CD4-positive, alpha-beta memory T cell (primary cell): Measurements from ENCODE around the gene SLC28A1. TPM values are rescaled to one million over a fixed set of nuclear protein-coding genes. Genes with fewer than 3 reads are reported as not detected.

Experiments used
- CTCF ChIA-PET: fragments of 350-600 bp; sonication (Branson Sonifier 250); formaldehyde crosslinking; loops from one replicate; lab custom pipeline; 2021; ENCODE audit warnings: inconsistent platforms; ENCODE audit not compliant: partially characterized antibody; lab: Charles Lee
- POLR2A ChIA-PET: fragments of 350-600 bp; sonication (Branson Sonifier 250); formaldehyde crosslinking; loops from one replicate; lab custom pipeline; 2021; ENCODE audit not compliant: partially characterized antibody; lab: Charles Lee
- DNase-seq, 5 donors: peaks; one replicate each; pipeline versions ENCODE4 v3.0.0 to v3.0.0-alpha.2; 2020 to 2022; ENCODE audit warnings: mixed read lengths in 1 of 5
- H3K27ac ChIP-seq: one replicate; pipeline ENCODE4 v1.7.0; 2013; ENCODE audit warnings: low read depth, low read length
- H3K27me3 ChIP-seq: 2 replicates; pipeline ENCODE4 v1.7.0; 2013; ENCODE audit warnings: mild to moderate bottlenecking, low read length, moderate library complexity; ENCODE audit not compliant: insufficient read depth
- H3K36me3 ChIP-seq: 2 replicates; pipeline ENCODE4 v1.7.0; 2013; ENCODE audit warnings: mild to moderate bottlenecking, low read length, moderate library complexity; ENCODE audit not compliant: insufficient read depth
- H3K4me1 ChIP-seq: 2 replicates; pipeline ENCODE4 v1.7.0; 2013; ENCODE audit warnings: mild to moderate bottlenecking, low read length, moderate library complexity; ENCODE audit not compliant: insufficient read depth
- H3K4me3 ChIP-seq, 2 donors: one replicate each; pipeline ENCODE4 v1.7.0; 2013; ENCODE audit warnings: low read length in 2 of 2, mild to moderate bottlenecking in 1 of 2
- H3K9me3 ChIP-seq, 2 donors: one replicate each; pipeline ENCODE4 v1.7.0; 2013; ENCODE audit warnings: low read length in 2 of 2, control low read depth in 1 of 2; ENCODE audit not compliant: control insufficient read depth in 1 of 2
- H3K27ac Mint-ChIP-seq, 7 donors: one replicate each; pipeline ENCODE4 v1.8.0; 2020 to 2021; ENCODE audit warnings: mixed read lengths in 7 of 7, mild to moderate bottlenecking in 6 of 7, inconsistent platforms in 3 of 7, moderate library complexity in 3 of 7
- H3K27me3 Mint-ChIP-seq, 2 donors: one replicate each; pipeline ENCODE4 v1.8.0; 2020 to 2021; ENCODE audit warnings: mixed read lengths in 2 of 2
- H3K36me3 Mint-ChIP-seq, 2 donors: one replicate each; pipeline ENCODE4 v1.8.0; 2020 to 2021; ENCODE audit warnings: mixed read lengths in 2 of 2, inconsistent platforms in 1 of 2, mild to moderate bottlenecking in 1 of 2
- H3K4me1 Mint-ChIP-seq, 4 donors: one replicate each; pipeline ENCODE4 v1.8.0; 2020 to 2021; ENCODE audit warnings: mixed read lengths in 4 of 4, mild to moderate bottlenecking in 1 of 4
- H3K4me3 Mint-ChIP-seq, 8 donors: one replicate each; pipeline ENCODE4 v1.8.0; 2020 to 2021; ENCODE audit warnings: mixed read lengths in 8 of 8, mild to moderate bottlenecking in 7 of 8, moderate library complexity in 6 of 8, inconsistent platforms in 3 of 8
- H3K9me3 Mint-ChIP-seq, 8 donors: one replicate each; pipeline ENCODE4 v1.8.0; 2020 to 2021; ENCODE audit warnings: mixed read lengths in 8 of 8, mild to moderate bottlenecking in 5 of 8, inconsistent platforms in 3 of 8, moderate library complexity in 1 of 8
- intact Hi-C: fragments of 100-400 bp; cut with micrococcal nuclease; formaldehyde crosslinking; loops from one replicate; pipeline ENCODE4 v1.15.1; 2023
- polyA plus RNA-seq, 2 donors: library from polyadenylated mRNA; unstranded; fragments of 300-500 nt; fragmentation: Illumina TruSeq; gene quantifications; one replicate each; pipeline ENCODE4 v1.2.3, GENCODE V29; 2021
- total RNA-seq, 2 experiments: library from RNA; stranded (reverse); gene quantifications; one replicate each; pipeline ENCODE4 v1.2.3, GENCODE V29; 2021

Gene SLC28A1
- total and polyA plus RNA-seq, 4 experiments from 2014 or later: not detected

- intact Hi-C loops: no loop called here
- CTCF ChIA-PET: no interaction called here
Measured at GRCh38 chr15:84855765-84856164, 28.7 kb upstream of the SLC28A1 start.

GRCh38 chr15:84856731-84857417 is 27.6 kb upstream of the SLC28A1 start:
- intact Hi-C loops: no loop called here
- H3K27ac Mint-ChIP-seq: peak overlapping the region in 2 of 7 donors; percentile 6 to 24
- Histone ChIP-seq H3K27me3 (no peaks in the 10 kb centered on the region), H3K4me3 (no peak overlapping the region), H3K36me3 (no peaks in the 10 kb centered on the region), H3K9me3 (no peaks in the 10 kb centered on the region), H3K27ac (no peak overlapping the region), H3K4me1 (no peaks in the 10 kb centered on the region)
- ChIA-PET CTCF (no interaction called here), POLR2A (no interaction called here)
- H3K4me3 Mint-ChIP-seq: no peak overlapping the region
- no peaks in the 10 kb centered on the region for H3K27me3 Mint-ChIP-seq
- no peak for DNase-seq
- H3K4me1 Mint-ChIP-seq: no peaks in the 10 kb centered on the region
- no peaks in the 10 kb centered on the region for H3K9me3 Mint-ChIP-seq
- H3K36me3 Mint-ChIP-seq: no peaks in the 10 kb centered on the region

More at GRCh38 chr15:84855765-84856164, 28.7 kb upstream of the SLC28A1 start:
- Histone ChIP-seq H3K36me3 (no peaks in the 10 kb centered on the region), H3K27me3 (no peaks in the 10 kb centered on the region), H3K4me1 (no peaks in the 10 kb centered on the region), H3K4me3 (no peak overlapping the region), H3K27ac (no peak overlapping the region), H3K9me3 (no peaks in the 10 kb centered on the region)
- POLR2A ChIA-PET: no interaction called here
- Mint-ChIP-seq H3K4me3 (no peak overlapping the region), H3K4me1 (no peaks in the 10 kb centered on the region), H3K27me3 (no peaks in the 10 kb centered on the region), H3K9me3 (no peaks in the 10 kb centered on the region), H3K36me3 (no peaks in the 10 kb centered on the region), H3K27ac (peak overlapping the region in 1 of 7 donors; percentile 1)
- DNase-seq: no peak

GRCh38 chr15:84857418-84858004 is 27.0 kb upstream of the SLC28A1 start:
- H3K27me3 Mint-ChIP-seq: no peaks in the 10 kb centered on the region
- CTCF ChIA-PET: no interaction called here

GRCh38 chr15:84858231-84858630 is 26.2 kb upstream of the SLC28A1 start:
- H3K4me1 ChIP-seq: no peaks in the 10 kb centered on the region
- H3K36me3 Mint-ChIP-seq: no peaks in the 10 kb centered on the region
- H3K27ac Mint-ChIP-seq: no peak overlapping the region
- no peak for DNase-seq
- no peak overlapping the region for H3K27ac ChIP-seq
- no peaks in the 10 kb centered on the region for H3K9me3 Mint-ChIP-seq
- CTCF ChIA-PET: no interaction called here
- no peaks in the 10 kb centered on the region for H3K27me3 Mint-ChIP-seq
- H3K9me3 ChIP-seq: no peaks in the 10 kb centered on the region
- POLR2A ChIA-PET: no interaction called here
- no peaks in the 10 kb centered on the region for H3K4me1 Mint-ChIP-seq
- no peak overlapping the region for H3K4me3 ChIP-seq
- intact Hi-C loops: no loop called here
- no peak overlapping the region for H3K4me3 Mint-ChIP-seq
- no peaks in the 10 kb centered on the region for H3K36me3 ChIP-seq
- no peaks in the 10 kb centered on the region for H3K27me3 ChIP-seq

More at GRCh38 chr15:84857418-84858004, 27.0 kb upstream of the SLC28A1 start:
- Histone ChIP-seq H3K27me3 (no peaks in the 10 kb centered on the region), H3K4me1 (no peaks in the 10 kb centered on the region), H3K4me3 (no peak overlapping the region), H3K27ac (no peak overlapping the region), H3K36me3 (no peaks in the 10 kb centered on the region), H3K9me3 (no peaks in the 10 kb centered on the region)
- no peak overlapping the region for H3K4me3 Mint-ChIP-seq
- H3K9me3 Mint-ChIP-seq: no peaks in the 10 kb centered on the region
- no peak for DNase-seq
- no peaks in the 10 kb centered on the region for H3K4me1 Mint-ChIP-seq
- H3K27ac Mint-ChIP-seq: no peak overlapping the region
- POLR2A ChIA-PET: no interaction called here
- intact Hi-C loops: no loop called here
- no peaks in the 10 kb centered on the region for H3K36me3 Mint-ChIP-seq

- Histone ChIP-seq H3K4me1 (no peaks in the 10 kb centered on the region), H3K4me3 (no peak overlapping the region), H3K27ac (no peak overlapping the region), H3K36me3 (no peaks in the 10 kb centered on the region), H3K27me3 (no peaks in the 10 kb centered on the region), H3K9me3 (no peaks in the 10 kb centered on the region)
- Mint-ChIP-seq H3K9me3 (no peaks in the 10 kb centered on the region), H3K27ac (no peak overlapping the region), H3K27me3 (no peaks in the 10 kb centered on the region), H3K4me1 (no peaks in the 10 kb centered on the region), H3K4me3 (no peak overlapping the region), H3K36me3 (no peaks in the 10 kb centered on the region)
- POLR2A ChIA-PET: no interaction called here
- intact Hi-C loops: no loop called here
- CTCF ChIA-PET: no interaction called here
- DNase-seq: no peak
Measured at GRCh38 chr15:84859144-84859543, 25.3 kb upstream of the SLC28A1 start.

- no peaks in the 10 kb centered on the region for H3K9me3 Mint-ChIP-seq
- intact Hi-C loops: no loop called here
- POLR2A ChIA-PET: no interaction called here
- Histone ChIP-seq H3K27me3 (no peaks in the 10 kb centered on the region), H3K27ac (no peak overlapping the region), H3K9me3 (no peaks in the 10 kb centered on the region), H3K36me3 (no peaks in the 10 kb centered on the region), H3K4me1 (no peaks in the 10 kb centered on the region), H3K4me3 (no peak overlapping the region)
- H3K4me3 Mint-ChIP-seq: no peak overlapping the region
- no peaks in the 10 kb centered on the region for H3K4me1 Mint-ChIP-seq
- H3K27ac Mint-ChIP-seq: no peak overlapping the region
- DNase-seq: no peak
- CTCF ChIA-PET: no interaction called here
- no peaks in the 10 kb centered on the region for H3K27me3 Mint-ChIP-seq
- no peaks in the 10 kb centered on the region for H3K36me3 Mint-ChIP-seq
Measured at GRCh38 chr15:84859651-84860050, 24.8 kb upstream of the SLC28A1 start.

- no peak for DNase-seq
- Mint-ChIP-seq H3K27ac (no peak overlapping the region), H3K27me3 (no peaks in the 10 kb centered on the region), H3K9me3 (no peaks in the 10 kb centered on the region), H3K4me3 (no peak overlapping the region), H3K4me1 (no peaks in the 10 kb centered on the region), H3K36me3 (no peaks in the 10 kb centered on the region)
- no peak overlapping the region for H3K4me3 ChIP-seq
- H3K27ac ChIP-seq: no peak overlapping the region
- no peaks in the 10 kb centered on the region for H3K4me1 ChIP-seq
- ChIA-PET CTCF (no interaction called here), POLR2A (interaction anchor here (1.1 kb wide), 1 partner anchor 16 kb away, joined by 3 read pairs; no protein-coding TSS in a partner anchor)
- intact Hi-C loops: no loop called here
- no peaks in the 10 kb centered on the region for H3K9me3 ChIP-seq
- H3K27me3 ChIP-seq: no peaks in the 10 kb centered on the region
- H3K36me3 ChIP-seq: no peaks in the 10 kb centered on the region
Measured at GRCh38 chr15:84861781-84862180, 22.7 kb upstream of the SLC28A1 start.
